Keratinocyte (primary cell): Measurements from ENCODE around the gene SETD1B.

Source experiments
- CTCF ChIP-seq, 3 experiments: IDR thresholded peaks in 1 of 3; conservative IDR thresholded peaks in 1 of 3; optimal IDR thresholded peaks in 1 of 3; 2 replicates in 2 of 3; 3 replicates in 1 of 3; pipeline versions ENCODE3 to v1.5.1; 2011; ENCODE audit warnings: low read length in 3 of 3, mild to moderate bottlenecking in 3 of 3, moderate library complexity in 2 of 3, control low read depth in 1 of 3, inconsistent platforms in 1 of 3; ENCODE audit not compliant: insufficient read depth in 2 of 3; ENCODE audit errors: extremely low read depth in 1 of 3
- EZH2 ChIP-seq: IDR thresholded peaks from one replicate; pipeline ENCODE4 v1.6.1; 2012; ENCODE audit warnings: inconsistent platforms, mild to moderate bottlenecking, low read length, moderate library complexity

GRCh38 chr12:121789800-121790728, 13.7 kb upstream of the SETD1B start:
- TF ChIP-seq CTCF (optimal IDR thresholded peaks at IDR 0.05 in 1 of 3, IDR thresholded peaks at IDR 0.05 in 1 of 3, conservative IDR thresholded peaks at IDR 0.05 in 1 of 3; ENCODE audit: extremely low read depth in 1 of 3, insufficient read depth in 2 of 3, low read length in 3 of 3) (no peak), EZH2 (no peak)
